PC-3 (cell line): ENCODE results near the gene RASAL2.

Experiments used
- CTCF ChIP-seq: fragments of 300-600 bp; sonication (generic); conservative IDR thresholded peaks from 2 replicates; pipeline ENCODE4 v1.5.1; 2017; ENCODE audit warnings: antibody characterized with exemption, low read depth, mild to moderate bottlenecking, low read length
- EZH2 ChIP-seq: fragments of 300-600 bp; sonication (generic); IDR thresholded peaks from one replicate; pipeline ENCODE4 v1.6.1; 2017; ENCODE audit warnings: antibody characterized with exemption, mild to moderate bottlenecking, low read length; ENCODE audit not compliant: unreplicated experiment
- EZH2phosphoT487 ChIP-seq: fragments of 300-600 bp; sonication (generic); IDR thresholded peaks from 2 replicates; pipeline ENCODE4 v1.6.1; 2018; ENCODE audit warnings: mild to moderate bottlenecking, antibody characterized with exemption, low read length, borderline replicate concordance

GRCh38 chr1:178397678-178398077 is 303.8 kb downstream of the RASAL2 start:
- TF ChIP-seq CTCF (no peak), EZH2 (no peak), EZH2phosphoT487 (no peak)
